Neutrophil (primary cell): Measurements from ENCODE around the gene TTLL3.

Experiments
- H3K27ac ChIP-seq: fragments of 200-600 bp; sonication (generic); 2 replicates; pipeline ENCODE4 v1.5.1; 2016; ENCODE audit warnings: mild to moderate bottlenecking, moderate library complexity
- H3K27me3 ChIP-seq: fragments of 200-600 bp; sonication (generic); 2 replicates; pipeline ENCODE4 v1.6.0; 2016; ENCODE audit warnings: mild to moderate bottlenecking
- H3K36me3 ChIP-seq: fragments of 200-600 bp; sonication (generic); 2 replicates; pipeline ENCODE4 v1.5.1; 2017
- H3K4me1 ChIP-seq, 2 experiments: fragments of 200-600 bp in 1 of 2; sonication (generic) in 1 of 2; 1 replicate in 1 of 2; 2 replicates in 1 of 2; pipeline versions ENCODE4 v1.5.1 to v1.6.1; 2013 to 2016; ENCODE audit warnings: low read depth in 1 of 2, low read length in 1 of 2, mild to moderate bottlenecking in 1 of 2, moderate library complexity in 1 of 2; ENCODE audit not compliant: control insufficient read depth in 1 of 2, insufficient read depth in 1 of 2
- H3K4me3 ChIP-seq, 2 experiments: fragments of 200-600 bp in 1 of 2; sonication (generic) in 1 of 2; 1 replicate in 1 of 2; 2 replicates in 1 of 2; pipeline ENCODE4 v1.5.1; 2013 to 2016; ENCODE audit warnings: low read depth in 1 of 2, low read length in 1 of 2, mild to moderate bottlenecking in 1 of 2, moderate library complexity in 1 of 2
- H3K9me3 ChIP-seq: fragments of 200-600 bp; sonication (generic); 2 replicates; pipeline ENCODE4 v1.5.1; 2016
- TF ChIP-seq, protein P1 (sequence below): fragments of 200-600 bp; sonication (generic); IDR thresholded peaks from 2 replicates; pipeline ENCODE4 v1.5.1; 2016; ENCODE audit warnings: antibody characterized with exemption

Gene TTLL3

DNA sequence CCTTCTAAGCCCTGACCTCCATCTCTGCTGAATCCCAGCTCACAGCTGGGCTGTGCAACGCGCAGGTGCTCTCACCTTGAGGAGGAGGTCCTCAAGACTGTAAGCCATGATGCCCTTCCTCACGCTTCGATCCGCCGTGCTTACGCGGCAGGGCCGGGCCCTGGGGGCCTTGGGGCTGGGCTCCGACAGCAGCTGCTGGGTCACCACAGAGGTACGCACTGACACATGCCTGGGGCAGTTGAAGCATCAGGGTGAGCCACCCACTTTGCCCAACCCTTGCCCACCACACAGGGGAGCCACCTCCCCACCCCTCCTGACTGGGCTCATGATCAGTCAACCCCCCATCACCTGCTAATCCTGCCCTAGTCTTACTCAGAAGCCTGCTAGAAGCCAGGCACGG lies 66.9 kb downstream of the TTLL3 start:
- Histone ChIP-seq H3K27me3 (no peaks in the 10 kb centered on the region), H3K9me3 (no peaks in the 10 kb centered on the region), H3K36me3 (no peaks in the 10 kb centered on the region), H3K4me1 (no peaks in the 10 kb centered on the region), H3K4me3 (no peak overlapping the region), H3K27ac (no peak overlapping the region)
- TF ChIP-seq, protein P1, sequence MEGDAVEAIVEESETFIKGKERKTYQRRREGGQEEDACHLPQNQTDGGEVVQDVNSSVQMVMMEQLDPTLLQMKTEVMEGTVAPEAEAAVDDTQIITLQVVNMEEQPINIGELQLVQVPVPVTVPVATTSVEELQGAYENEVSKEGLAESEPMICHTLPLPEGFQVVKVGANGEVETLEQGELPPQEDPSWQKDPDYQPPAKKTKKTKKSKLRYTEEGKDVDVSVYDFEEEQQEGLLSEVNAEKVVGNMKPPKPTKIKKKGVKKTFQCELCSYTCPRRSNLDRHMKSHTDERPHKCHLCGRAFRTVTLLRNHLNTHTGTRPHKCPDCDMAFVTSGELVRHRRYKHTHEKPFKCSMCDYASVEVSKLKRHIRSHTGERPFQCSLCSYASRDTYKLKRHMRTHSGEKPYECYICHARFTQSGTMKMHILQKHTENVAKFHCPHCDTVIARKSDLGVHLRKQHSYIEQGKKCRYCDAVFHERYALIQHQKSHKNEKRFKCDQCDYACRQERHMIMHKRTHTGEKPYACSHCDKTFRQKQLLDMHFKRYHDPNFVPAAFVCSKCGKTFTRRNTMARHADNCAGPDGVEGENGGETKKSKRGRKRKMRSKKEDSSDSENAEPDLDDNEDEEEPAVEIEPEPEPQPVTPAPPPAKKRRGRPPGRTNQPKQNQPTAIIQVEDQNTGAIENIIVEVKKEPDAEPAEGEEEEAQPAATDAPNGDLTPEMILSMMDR: no peak

DNA sequence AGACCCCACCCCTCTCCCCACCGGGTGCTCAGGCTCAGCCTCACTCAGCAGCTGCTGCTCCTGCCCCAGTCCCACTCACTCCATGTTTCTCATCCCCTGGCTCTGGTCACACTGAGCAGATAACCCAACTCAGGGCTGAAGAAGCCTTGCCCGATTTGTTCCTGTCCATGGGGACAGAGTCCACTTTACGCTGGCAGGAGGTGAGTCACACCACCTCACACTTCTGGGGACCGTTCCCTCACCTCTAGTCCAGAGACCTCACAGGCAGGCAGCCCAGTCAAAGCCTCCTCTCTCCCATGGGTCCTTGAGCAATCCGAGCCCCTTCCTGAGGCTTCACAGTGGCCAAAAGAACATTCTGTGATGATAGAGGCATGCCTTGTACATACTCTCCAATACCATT lies 68.6 kb downstream of the TTLL3 start:
- TF ChIP-seq, protein P1: no peak
- H3K27ac ChIP-seq: no peak overlapping the region
- no peak overlapping the region for H3K4me3 ChIP-seq

DNA sequence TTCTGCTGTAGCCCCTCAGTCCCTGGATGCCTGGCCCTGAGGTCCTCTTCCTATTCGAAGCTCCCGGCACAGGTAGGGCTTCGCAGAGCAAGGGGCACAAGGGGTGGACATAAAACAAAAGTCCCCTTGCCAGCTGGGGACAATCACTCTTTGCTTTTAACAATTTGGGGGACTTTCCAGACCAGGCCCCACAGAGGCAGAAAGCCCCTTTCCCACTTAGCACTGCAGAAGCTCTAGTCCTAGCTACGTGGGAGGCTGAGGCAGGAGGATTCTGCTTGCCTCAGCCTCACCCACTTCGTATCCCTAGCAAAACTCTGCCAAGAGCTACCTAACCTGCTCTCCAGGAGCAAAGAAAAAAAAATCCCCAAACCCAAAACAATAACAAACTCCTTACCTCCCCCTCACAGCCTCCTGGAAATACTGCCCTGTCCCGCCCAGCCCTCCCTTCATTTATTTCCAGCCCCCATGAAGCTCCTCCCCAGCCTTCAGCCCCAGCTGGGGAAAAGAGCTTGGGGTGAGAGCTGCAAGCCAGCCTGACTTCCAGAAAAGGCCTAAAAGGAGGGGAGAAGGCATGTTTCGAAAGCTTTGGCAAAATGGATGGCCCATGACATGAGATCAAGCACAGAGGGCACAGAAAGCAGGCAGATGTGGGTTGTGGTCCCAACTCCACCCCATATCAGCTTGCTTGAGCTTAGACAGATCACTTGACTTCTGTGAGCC lies 69.9 kb downstream of the TTLL3 start, which contains the start of gene CIDEC:
Gene CIDEC, minus strand, starts transcription at position 424 of the 720 bp plus-strand sequence. CDS start 1,767 bp downstream, outside the sequence.
- H3K4me3 ChIP-seq: no peak within 1 kb of the TSS
- H3K36me3 ChIP-seq: no peaks in the 10 kb centered on the region
- H3K27me3 ChIP-seq: no peaks in the 10 kb centered on the region
- H3K4me1 ChIP-seq: no peaks in the 10 kb centered on the region
- H3K27ac ChIP-seq: no peak within 1 kb of the TSS
- TF ChIP-seq, protein P1: no peak
- no peaks in the 10 kb centered on the region for H3K9me3 ChIP-seq

More for the DNA sequence above, 68.6 kb downstream of the TTLL3 start:
- Histone ChIP-seq H3K4me1 (no peaks in the 10 kb centered on the region), H3K9me3 (no peaks in the 10 kb centered on the region), H3K27me3 (no peaks in the 10 kb centered on the region), H3K36me3 (no peaks in the 10 kb centered on the region)

DNA sequence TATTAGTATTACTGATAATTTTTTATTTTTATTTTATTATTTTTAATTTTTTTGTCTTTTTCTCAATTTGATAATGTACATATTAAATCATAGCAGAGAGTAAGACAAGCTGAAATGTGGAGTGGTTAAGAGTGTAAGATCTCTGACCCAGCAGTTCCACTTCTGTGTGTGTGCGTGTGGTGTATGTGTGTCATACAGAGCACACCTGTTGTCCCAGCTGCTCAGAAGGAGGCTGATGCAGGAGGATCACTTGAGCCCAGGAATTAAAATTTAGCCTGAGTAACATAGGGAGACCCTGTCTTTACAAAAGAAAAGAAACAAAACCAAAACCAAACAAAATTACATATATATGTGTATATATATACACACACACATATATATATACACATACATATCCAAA lies 71.4 kb downstream of the TTLL3 start:
- Histone ChIP-seq H3K4me3 (no peak overlapping the region), H3K9me3 (no peaks in the 10 kb centered on the region), H3K36me3 (no peaks in the 10 kb centered on the region), H3K27me3 (no peaks in the 10 kb centered on the region), H3K4me1 (no peaks in the 10 kb centered on the region), H3K27ac (no peak overlapping the region)
- TF ChIP-seq, protein P1: no peak

DNA sequence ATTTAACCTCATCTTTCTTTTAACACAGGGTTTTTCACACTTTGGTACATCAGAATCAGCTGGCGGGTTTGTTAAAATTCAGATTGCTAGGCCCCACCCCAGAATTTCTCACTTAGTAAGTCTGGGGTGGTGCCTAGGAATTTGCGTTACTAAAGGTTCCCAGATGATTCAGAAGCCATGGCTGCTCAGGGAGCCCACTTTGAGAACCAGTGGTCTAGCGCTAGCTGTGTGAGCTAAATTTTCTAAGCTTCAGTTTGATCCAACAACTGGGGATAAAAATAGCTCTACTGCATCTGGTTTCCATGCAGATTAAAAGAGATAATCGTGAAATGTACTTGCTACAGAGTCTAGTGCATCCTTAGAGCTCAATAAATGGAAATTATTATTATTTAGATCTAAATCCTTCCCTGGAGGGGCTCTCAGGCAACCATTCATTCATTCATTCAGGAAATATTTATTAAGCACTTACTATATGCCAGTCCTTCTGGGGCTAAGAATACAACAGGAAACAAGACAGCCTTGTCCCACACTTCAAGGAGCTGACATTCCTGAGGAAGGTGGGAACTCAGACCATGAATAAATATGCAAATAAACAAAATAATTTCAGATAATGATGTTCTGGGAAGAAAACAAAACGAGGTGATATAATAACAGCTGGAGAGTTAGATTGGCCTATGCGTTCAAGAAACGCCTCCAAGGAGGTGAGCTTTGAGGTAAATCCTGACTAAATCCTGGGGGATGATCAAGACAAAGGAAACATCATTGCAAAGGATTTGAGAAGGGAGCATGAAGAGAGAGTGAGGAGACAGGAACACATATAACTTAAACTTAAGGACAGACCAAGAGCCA lies 73.9 kb downstream of the TTLL3 start:
- no peaks in the 10 kb centered on the region for H3K9me3 ChIP-seq
- no peaks in the 10 kb centered on the region for H3K4me1 ChIP-seq
- no peak overlapping the region for H3K27ac ChIP-seq
- no peaks in the 10 kb centered on the region for H3K36me3 ChIP-seq
- H3K4me3 ChIP-seq: no peak overlapping the region
- H3K27me3 ChIP-seq: no peaks in the 10 kb centered on the region
- TF ChIP-seq, protein P1: no peak
